ENCODE results near the gene SPANXN1.
A peak's percentile ranks its signal among the peaks of the same experiment; 100 is the strongest.
"Not testable (repeated sequence)": the region's sequence is repeated elsewhere in the genome, so short reads cannot be mapped to it uniquely, and the experiment has no call there.

SPANXN1 gene, protein sequence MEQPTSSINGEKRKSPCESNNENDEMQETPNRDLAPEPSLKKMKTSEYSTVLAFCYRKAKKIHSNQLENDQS

DNA sequence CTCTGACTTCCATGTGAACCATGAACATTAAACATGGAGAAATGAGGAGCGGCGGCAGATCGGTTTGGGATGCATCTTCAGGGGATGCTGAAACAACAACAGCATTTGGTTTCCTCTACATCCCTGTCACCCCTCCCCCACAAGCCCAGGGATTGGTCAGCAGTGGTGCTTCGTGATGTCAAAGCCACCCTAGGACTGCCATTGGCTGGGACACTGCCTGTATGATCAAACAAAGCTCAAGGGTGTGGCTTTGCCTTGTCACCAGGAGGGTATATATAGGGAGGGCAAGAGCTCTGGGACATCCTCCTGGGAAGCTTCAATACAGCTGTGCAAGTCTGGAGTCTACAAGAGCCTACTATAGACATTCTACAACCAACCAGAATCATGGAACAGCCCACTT, at the start of gene SPANXN1:
Gene SPANXN1, plus strand, starts transcription at position 301 of the 400 bp plus-strand sequence. Its CDS starts 84 bp downstream, at position 385.
- H3K4me3 ChIP-seq (ENCODE audit: low read depth, low read length); DNase-seq (ENCODE audit: low read depth): not testable (repeated sequence)

DNA sequence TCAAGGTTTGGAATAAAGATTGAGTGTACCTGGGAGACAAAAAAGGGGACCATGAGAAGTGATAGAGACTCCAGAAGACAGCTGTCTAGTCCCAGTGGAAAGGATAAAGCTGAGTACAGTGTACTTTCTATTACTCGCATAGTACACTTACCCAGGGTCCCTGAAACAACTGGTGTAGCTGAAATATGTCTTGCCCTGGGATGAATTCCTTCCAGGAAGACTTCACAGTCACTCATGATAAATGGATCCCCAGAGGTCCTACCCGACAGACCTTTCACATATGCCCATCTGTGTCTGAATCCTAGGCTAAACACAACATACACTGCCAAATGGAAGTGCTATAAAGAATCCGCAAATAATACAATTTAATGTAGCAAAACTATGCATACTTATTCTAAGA, 48.2 kb upstream of the SPANXN1 start:
- DNase-seq (ENCODE audit: low read depth): no peak
- H3K4me3 ChIP-seq (ENCODE audit: low read depth, low read length): no peak overlapping the region
- TF ChIP-seq, protein P1, sequence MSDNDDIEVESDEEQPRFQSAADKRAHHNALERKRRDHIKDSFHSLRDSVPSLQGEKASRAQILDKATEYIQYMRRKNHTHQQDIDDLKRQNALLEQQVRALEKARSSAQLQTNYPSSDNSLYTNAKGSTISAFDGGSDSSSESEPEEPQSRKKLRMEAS (IDR thresholded peaks at IDR 0.05; ENCODE audit: low read depth, low read length): no peak
- TF ChIP-seq, protein P2, sequence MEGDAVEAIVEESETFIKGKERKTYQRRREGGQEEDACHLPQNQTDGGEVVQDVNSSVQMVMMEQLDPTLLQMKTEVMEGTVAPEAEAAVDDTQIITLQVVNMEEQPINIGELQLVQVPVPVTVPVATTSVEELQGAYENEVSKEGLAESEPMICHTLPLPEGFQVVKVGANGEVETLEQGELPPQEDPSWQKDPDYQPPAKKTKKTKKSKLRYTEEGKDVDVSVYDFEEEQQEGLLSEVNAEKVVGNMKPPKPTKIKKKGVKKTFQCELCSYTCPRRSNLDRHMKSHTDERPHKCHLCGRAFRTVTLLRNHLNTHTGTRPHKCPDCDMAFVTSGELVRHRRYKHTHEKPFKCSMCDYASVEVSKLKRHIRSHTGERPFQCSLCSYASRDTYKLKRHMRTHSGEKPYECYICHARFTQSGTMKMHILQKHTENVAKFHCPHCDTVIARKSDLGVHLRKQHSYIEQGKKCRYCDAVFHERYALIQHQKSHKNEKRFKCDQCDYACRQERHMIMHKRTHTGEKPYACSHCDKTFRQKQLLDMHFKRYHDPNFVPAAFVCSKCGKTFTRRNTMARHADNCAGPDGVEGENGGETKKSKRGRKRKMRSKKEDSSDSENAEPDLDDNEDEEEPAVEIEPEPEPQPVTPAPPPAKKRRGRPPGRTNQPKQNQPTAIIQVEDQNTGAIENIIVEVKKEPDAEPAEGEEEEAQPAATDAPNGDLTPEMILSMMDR (IDR thresholded peaks at IDR 0.05; ENCODE audit: low read depth, low read length): no peak
- TF ChIP-seq POLR2A (IDR thresholded peaks at IDR 0.05; ENCODE audit: extremely low read depth, insufficient read length) (no peak), MYC (IDR thresholded peaks at IDR 0.05; ENCODE audit: low read depth, low read length) (no peak)

DNA sequence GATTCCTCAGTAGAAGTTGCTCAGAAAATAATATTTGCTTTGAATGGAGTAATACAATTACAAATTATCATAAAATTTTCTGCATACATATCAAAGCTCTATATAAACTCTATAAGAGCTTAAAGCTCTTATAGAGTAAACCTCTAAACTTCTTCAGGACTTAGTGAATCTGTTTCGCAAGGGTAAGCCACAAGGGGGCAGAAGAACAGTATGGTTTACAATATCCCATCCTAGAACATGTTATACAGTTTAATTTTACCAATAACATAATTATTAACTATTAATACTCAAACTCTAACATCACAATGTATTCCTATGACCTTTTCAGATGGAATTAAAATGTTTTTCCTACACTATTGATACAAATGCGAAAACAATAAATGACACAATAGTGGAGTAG, 33.8 kb upstream of the SPANXN1 start:
- DNase-seq (ENCODE audit: low read depth): peak; percentile 17
- no peak for TF ChIP-seq MYC (IDR thresholded peaks at IDR 0.05; ENCODE audit: low read depth, low read length)
- TF ChIP-seq, protein P2 (IDR thresholded peaks at IDR 0.05; ENCODE audit: low read depth, low read length): peak; percentile 34
- no peak for TF ChIP-seq POLR2A (IDR thresholded peaks at IDR 0.05; ENCODE audit: extremely low read depth, insufficient read length)
- H3K4me3 ChIP-seq (ENCODE audit: low read depth, low read length): no peak overlapping the region

DNA sequence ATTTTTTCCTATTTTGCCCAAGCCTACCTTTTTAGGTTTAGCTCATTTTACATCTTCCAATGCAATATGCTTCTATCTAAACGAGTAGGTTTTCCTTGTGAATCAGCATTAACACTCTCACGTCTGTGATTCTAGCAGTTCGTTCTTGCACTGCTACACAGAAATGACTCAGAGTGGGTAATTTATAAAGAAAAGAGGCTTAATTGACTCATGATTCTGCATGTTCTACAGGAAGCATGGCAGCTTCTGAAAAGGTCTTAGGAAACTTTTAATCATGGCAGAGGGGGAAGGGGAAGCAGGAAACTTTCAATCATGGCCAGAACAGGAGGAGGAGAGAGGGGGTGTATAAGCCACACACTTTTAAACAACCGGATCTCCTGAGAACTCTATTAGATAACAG, 44.9 kb downstream of the SPANXN1 start:
- no peak overlapping the region for H3K4me3 ChIP-seq (ENCODE audit: low read depth, low read length)
- TF ChIP-seq, protein P1 (IDR thresholded peaks at IDR 0.05; ENCODE audit: low read depth, low read length): no peak
- TF ChIP-seq MYC (IDR thresholded peaks at IDR 0.05; ENCODE audit: low read depth, low read length) (no peak), POLR2A (IDR thresholded peaks at IDR 0.05; ENCODE audit: extremely low read depth, insufficient read length) (no peak)
- TF ChIP-seq, protein P2 (IDR thresholded peaks at IDR 0.05; ENCODE audit: low read depth, low read length): no peak
- no peak for DNase-seq (ENCODE audit: low read depth)
